HEK293T (cell line): ENCODE results near the gene KRT35.

Experiments
- FOXA1 ChIP-seq: fragments of 450-650 bp; IDR thresholded peaks from 2 replicates; pipeline ENCODE4 v1.6.1; 2016; ENCODE audit warnings: mild to moderate bottlenecking
- TARDBP ChIP-seq: fragments of 450-650 bp; IDR thresholded peaks from 2 replicates; pipeline ENCODE4 v1.6.1; 2016

DNA sequence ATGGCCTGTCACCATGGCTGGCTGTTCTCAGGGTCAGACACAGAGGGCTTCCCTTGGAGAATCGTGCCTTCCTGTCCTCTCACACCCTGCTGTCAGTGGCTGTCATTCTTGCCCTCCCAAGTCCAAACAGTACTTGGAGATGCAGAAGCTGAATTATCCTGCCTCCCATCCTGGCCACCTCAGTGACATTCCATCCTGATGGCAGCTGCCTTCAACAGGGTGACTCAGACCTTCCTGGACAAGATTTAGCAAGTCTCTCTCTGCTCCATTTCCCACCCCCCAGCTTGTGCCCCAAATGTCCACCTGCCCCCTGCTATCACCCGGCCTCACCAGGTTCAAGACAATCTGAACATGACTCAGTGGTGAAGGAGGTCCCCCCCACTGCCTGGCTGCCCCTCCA lies 13.6 kb upstream of the KRT35 start:
- TF ChIP-seq TARDBP: no peak
- TF ChIP-seq FOXA1: no peak
